HEK293 (cell line): Measurements from ENCODE around the gene POC1B.

Source experiments
- CTCF ChIA-PET: fragments of 350-600 bp; formaldehyde crosslinking; extraction: SDS; loops from one replicate; lab custom pipeline; 2021; ENCODE audit warnings: antibody characterized with exemption; lab: Yijun Ruan, JAX
- POLR2A ChIA-PET: fragments of 300-600 bp; formaldehyde crosslinking; extraction: SDS; loops from one replicate; lab custom pipeline; 2020; ENCODE audit warnings: antibody characterized with exemption, inconsistent platforms; lab: Yijun Ruan, JAX
- H3K27ac ChIP-seq: fragments of 200-500 bp; sonication (Bioruptor generic); 2 replicates; pipeline ENCODE4 v1.5.1; 2014; ENCODE audit warnings: low read depth, low read length, control low read depth, inconsistent platforms; ENCODE audit errors: extremely low read depth
- H3K36me3 ChIP-seq, 2 experiments: fragments of 200-500 bp in 1 of 2; sonication (Bioruptor generic) in 1 of 2; 1 replicate in 1 of 2; 2 replicates in 1 of 2; pipeline ENCODE4 v1.5.1; 2014 to 2017; ENCODE audit warnings: inconsistent platforms in 2 of 2, low read length in 2 of 2; ENCODE audit not compliant: control insufficient read depth in 2 of 2, insufficient read depth in 1 of 2
- H3K4me1 ChIP-seq: fragments of 200-500 bp; sonication (Bioruptor generic); 2 replicates; pipeline ENCODE4 v1.5.1; 2014; ENCODE audit warnings: mild to moderate bottlenecking, low read length, inconsistent platforms; ENCODE audit not compliant: control insufficient read depth, insufficient read depth
- H3K4me3 ChIP-seq: 2 replicates; pipeline ENCODE4 v1.5.1; 2011; ENCODE audit warnings: low read depth, mild to moderate bottlenecking, control low read depth, low read length, moderate library complexity
- H3K9me3 ChIP-seq: fragments of 200-500 bp; sonication (Bioruptor generic); 2 replicates; pipeline ENCODE4 v1.5.1; 2014; ENCODE audit warnings: low read depth, low read length, inconsistent platforms; ENCODE audit not compliant: control insufficient read depth, insufficient read depth
- GFI1B ChIP-seq: fragments of 450-650 bp; formaldehyde crosslinking; IDR thresholded peaks from 2 replicates; pipeline ENCODE4 v1.5.1; 2016; ENCODE audit warnings: missing biosample characterization, missing genetic modification characterization
- GLI2 ChIP-seq: fragments of 450-650 bp; formaldehyde crosslinking; IDR thresholded peaks from 2 replicates; pipeline ENCODE4; 2017; ENCODE audit warnings: missing biosample characterization, missing genetic modification characterization, low read depth, borderline replicate concordance
- GLIS2 ChIP-seq: fragments of 450-650 bp; formaldehyde crosslinking; IDR thresholded peaks from 2 replicates; pipeline ENCODE4 v1.5.1; 2016; ENCODE audit warnings: missing biosample characterization, missing genetic modification characterization
- KLF7 ChIP-seq: fragments of 450-650 bp; formaldehyde crosslinking; IDR thresholded peaks from 2 replicates; pipeline ENCODE4 v1.5.1; 2016; ENCODE audit warnings: missing biosample characterization, missing genetic modification characterization, borderline replicate concordance
- OVOL3 ChIP-seq: fragments of 450-650 bp; formaldehyde crosslinking; IDR thresholded peaks from 2 replicates; pipeline ENCODE4 v1.5.1; 2016; ENCODE audit warnings: missing biosample characterization, missing genetic modification characterization
- PATZ1 ChIP-seq: fragments of 450-650 bp; formaldehyde crosslinking; IDR thresholded peaks from 2 replicates; pipeline ENCODE4 v1.5.1; 2016; ENCODE audit warnings: missing biosample characterization, missing genetic modification characterization
- PRDM1 ChIP-seq: fragments of 450-650 bp; formaldehyde crosslinking; IDR thresholded peaks from 2 replicates; pipeline ENCODE4; 2016; ENCODE audit warnings: missing biosample characterization, missing genetic modification characterization
- PRDM2 ChIP-seq: fragments of 450-650 bp; formaldehyde crosslinking; IDR thresholded peaks from 2 replicates; pipeline ENCODE4 v1.5.1; 2016; ENCODE audit warnings: missing biosample characterization, missing genetic modification characterization, borderline replicate concordance
- REST ChIP-seq: fragments of 450-650 bp; formaldehyde crosslinking; IDR thresholded peaks from 2 replicates; pipeline ENCODE4 v1.5.1; 2016; ENCODE audit warnings: missing biosample characterization, missing genetic modification characterization
- SP3 ChIP-seq: fragments of 450-650 bp; formaldehyde crosslinking; IDR thresholded peaks from 2 replicates; pipeline ENCODE4 v1.5.1; 2016; ENCODE audit warnings: missing biosample characterization, missing genetic modification characterization
- SP7 ChIP-seq: fragments of 450-650 bp; formaldehyde crosslinking; IDR thresholded peaks from 2 replicates; pipeline ENCODE4 v1.5.1; 2016; ENCODE audit warnings: missing biosample characterization, missing genetic modification characterization
- ZBTB1 ChIP-seq: fragments of 450-650 bp; formaldehyde crosslinking; IDR thresholded peaks from 2 replicates; pipeline ENCODE4 v1.5.1; 2016; ENCODE audit warnings: missing biosample characterization, missing genetic modification characterization
- ZBTB48 ChIP-seq: fragments of 450-650 bp; formaldehyde crosslinking; IDR thresholded peaks from 2 replicates; pipeline ENCODE4 v1.5.1; 2016; ENCODE audit warnings: missing biosample characterization, missing genetic modification characterization
- ZBTB6 ChIP-seq: fragments of 450-650 bp; formaldehyde crosslinking; IDR thresholded peaks from 2 replicates; pipeline ENCODE4 v1.5.1; 2017; ENCODE audit warnings: missing biosample characterization, missing genetic modification characterization
- ZIC2 ChIP-seq: fragments of 450-650 bp; formaldehyde crosslinking; IDR thresholded peaks from 2 replicates; pipeline ENCODE4 v1.5.1; 2016; ENCODE audit warnings: missing biosample characterization, missing genetic modification characterization
- ZNF169 ChIP-seq: fragments of 450-650 bp; formaldehyde crosslinking; IDR thresholded peaks from 2 replicates; pipeline ENCODE4 v1.5.1; 2016; ENCODE audit warnings: missing biosample characterization, missing genetic modification characterization
- ZNF19 ChIP-seq: fragments of 450-650 bp; formaldehyde crosslinking; IDR thresholded peaks from 2 replicates; pipeline ENCODE4; 2016; ENCODE audit warnings: missing biosample characterization, missing genetic modification characterization, low read depth
- ZNF223 ChIP-seq: fragments of 450-650 bp; formaldehyde crosslinking; IDR thresholded peaks from 2 replicates; pipeline ENCODE4 v1.5.1; 2016; ENCODE audit warnings: missing biosample characterization, missing genetic modification characterization
- ZNF324 ChIP-seq: fragments of 450-650 bp; formaldehyde crosslinking; IDR thresholded peaks from 2 replicates; pipeline ENCODE4 v1.5.1; 2016; ENCODE audit warnings: missing biosample characterization, missing genetic modification characterization
- ZNF354C ChIP-seq: fragments of 450-650 bp; formaldehyde crosslinking; IDR thresholded peaks from 2 replicates; pipeline ENCODE4 v1.5.1; 2016; ENCODE audit warnings: missing biosample characterization, missing genetic modification characterization, low read depth, borderline replicate concordance
- ZNF654 ChIP-seq: fragments of 450-650 bp; formaldehyde crosslinking; IDR thresholded peaks from 2 replicates; pipeline ENCODE4 v1.5.1; 2016; ENCODE audit warnings: low read depth, missing biosample characterization, missing genetic modification characterization
- ZNF677 ChIP-seq: fragments of 450-650 bp; IDR thresholded peaks from 2 replicates; pipeline ENCODE4 v1.5.0; 2018; ENCODE audit warnings: missing biosample characterization, mild to moderate bottlenecking, missing genetic modification characterization, moderate library complexity
- ZNF768 ChIP-seq: fragments of 450-650 bp; formaldehyde crosslinking; IDR thresholded peaks from 2 replicates; pipeline ENCODE4 v1.5.1; 2018; ENCODE audit warnings: missing biosample characterization, mild to moderate bottlenecking, missing genetic modification characterization

Gene POC1B

GRCh38 chr12:89524541-89525304 is 1.1 kb downstream of the POC1B start, which contains the start of gene GALNT4 (continued):
- TF ChIP-seq ZNF354C (tag by site-specific recombination) (no peak), KLF7 (tag by site-specific recombination) (0 out of 2 replicates have a peak, but pooled peaks have one; percentile 56), OVOL3 (no peak), ZNF223 (tag by site-specific recombination) (no peak), PRDM2 (tag by site-specific recombination) (no peak), ZNF768 (tag by site-specific recombination) (no peak), ZNF324 (tag by site-specific recombination) (no peak), ZBTB48 (tag by site-specific recombination) (no peak), GFI1B (no peak), ZIC2 (no peak), ZNF169 (tag by site-specific recombination) (no peak), ZNF677 (tag by site-specific recombination) (no peak), PATZ1 (tag by site-specific recombination) (peak; percentile 93)
- TF ChIP-seq, all 188 proteins: peak for 29

GRCh38 chr12:89523843-89524540 is 1.9 kb downstream of the POC1B start:
- peaks cover 0 to 25% of the 10 kb centered on the region in 2 experiments; a peak in 1 of 3 replicates for H3K36me3 ChIP-seq
- CTCF ChIA-PET, result interaction anchor here (0.6 to 4.7 kb wide), 17 partner anchors 11 to 1841 kb away, joined by 3 to 18 read pairs (median 4); no protein-coding TSS in a partner anchor
- no peaks in the 10 kb centered on the region for H3K9me3 ChIP-seq
- POLR2A ChIA-PET, result interaction anchor here (1.1 to 1.9 kb wide), 3 partner anchors 170 to 507 kb away, joined by 3 to 4 read pairs (median 4); no protein-coding TSS in a partner anchor
- H3K27ac ChIP-seq, result peak overlapping the region; percentile 18; the same call in 1 of the 2 replicates
- no peaks in the 10 kb centered on the region for H3K4me1 ChIP-seq
- peak overlapping the region; percentile 87 for H3K4me3 ChIP-seq
- no peak for TF ChIP-seq SP3 (tag by site-specific recombination)
- TF ChIP-seq ZNF654 (tag by site-specific recombination), result no peak; the same call in 1 of the 2 replicates
- TF ChIP-seq GLIS2 (tag by site-specific recombination), result no peak
- TF ChIP-seq PRDM1 (tag by site-specific recombination), result no peak
- no peak for TF ChIP-seq ZNF19 (tag by site-specific recombination)
- TF ChIP-seq ZBTB6 (tag by site-specific recombination), result no peak
- no peak for TF ChIP-seq GLI2 (tag by site-specific recombination)
- TF ChIP-seq ZBTB1 (tag by site-specific recombination), result no peak
- no peak for TF ChIP-seq REST (tag by site-specific recombination)
- no peak for TF ChIP-seq SP7 (tag by site-specific recombination)
